Hematopoietic multipotent progenitor cell treated with erythropoietin and hydrocortisone succinate and interleukin-3 and kit ligand, for 15 days (in vitro differentiated cells): ENCODE measurements around the gene OR4K15.
"Not testable (repeated sequence)": the region's sequence is repeated elsewhere in the genome, so short reads cannot be mapped to it uniquely, and the experiment has no call there.

Experiments used
- DNase-seq: peaks from one replicate; pipeline ENCODE4 v3.0.0-alpha.2; 2015; ENCODE audit warnings: low spot score

OR4K15 gene

GRCh38 chr14:19975291-19975690 lies at the start of gene OR4K15:
TSS of gene OR4K15 (plus strand) at chr14:19975591. CDS start at chr14:19975591, 0 bp downstream.
- no peak for DNase-seq

- DNase-seq = no peak
Measured at GRCh38 chr14:19930617-19931016, 44.8 kb upstream of the OR4K15 start, which contains the start of gene OR4K1. TSS of gene OR4K1 (plus strand) at chr14:19930917. CDS start at chr14:19935667, 4,750 bp downstream.

GRCh38 chr14:19941668-19942067 lies 33.7 kb upstream of the OR4K15 start:
- DNase-seq = no peak

- no peak for DNase-seq
Measured at GRCh38 chr14:19947413-19948090, 27.8 kb upstream of the OR4K15 start.

GRCh38 chr14:19949218-19949617 lies 26.2 kb upstream of the OR4K15 start:
- no peak for DNase-seq

GRCh38 chr14:19969735-19970134 lies 5.7 kb upstream of the OR4K15 start:
- DNase-seq = not testable (repeated sequence)

GRCh38 chr14:19974844-19975243 lies 547 bp upstream of the OR4K15 start:
- no peak for DNase-seq

GRCh38 chr14:19993438-19993837 lies 18.0 kb downstream of the OR4K15 start:
- DNase-seq = no peak

GRCh38 chr14:20001863-20002262 lies 26.5 kb downstream of the OR4K15 start, which contains the start of gene OR4Q2:
TSS of gene OR4Q2 (plus strand) at chr14:20002163.
- no peak for DNase-seq

GRCh38 chr14:20002319-20002718 lies 26.9 kb downstream of the OR4K15 start:
- DNase-seq = no peak

- DNase-seq = no peak
Measured at GRCh38 chr14:20008156-20008555, 32.8 kb downstream of the OR4K15 start.

- DNase-seq = no peak
Measured at GRCh38 chr14:20019257-20019865, 44.0 kb downstream of the OR4K15 start, which contains the start of gene OR4K14. TSS of gene OR4K14 (minus strand) at chr14:20019307. CDS start at chr14:20015193, 4,114 bp downstream.
